NCI-H128 (cell line): Measurements from ENCODE around the gene SLC6A19.
"Not testable (repeated sequence)": the region's sequence is repeated elsewhere in the genome, so short reads cannot be mapped to it uniquely, and the experiment has no call there.

Experiments
- DNase-seq: peaks from one replicate; lab custom pipeline; 2025; ENCODE audit not compliant: unreplicated experiment; lab: John Stamatoyannopoulos, UW

The SLC6A19 gene

GRCh38 chr5:1261643-1262042 is 60.2 kb downstream of the SLC6A19 start:
- no peak for DNase-seq

- no peak for DNase-seq
Observed at GRCh38 chr5:1262381-1262780, 61.0 kb downstream of the SLC6A19 start.

DNA sequence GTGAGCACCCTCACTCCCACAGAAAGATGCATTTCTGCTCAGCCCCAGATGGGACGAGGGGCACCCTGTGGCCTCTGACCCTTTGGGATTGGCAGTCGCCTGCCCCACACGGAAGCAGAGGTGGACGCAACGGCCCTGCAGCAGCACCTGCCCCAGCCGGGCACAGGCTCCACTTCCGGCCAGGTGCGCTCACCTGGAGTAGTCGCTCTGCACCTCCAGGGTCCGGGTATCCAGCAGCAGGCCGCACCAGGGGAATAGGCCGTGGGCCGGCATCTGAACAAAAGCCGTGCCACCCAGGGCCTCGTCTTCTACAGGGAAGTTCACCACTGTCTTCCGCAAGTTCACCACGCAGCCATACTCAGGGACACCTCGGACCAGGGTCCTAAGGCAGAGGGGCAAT is 62.8 kb downstream of the SLC6A19 start:
- DNase-seq, result no peak

DNA sequence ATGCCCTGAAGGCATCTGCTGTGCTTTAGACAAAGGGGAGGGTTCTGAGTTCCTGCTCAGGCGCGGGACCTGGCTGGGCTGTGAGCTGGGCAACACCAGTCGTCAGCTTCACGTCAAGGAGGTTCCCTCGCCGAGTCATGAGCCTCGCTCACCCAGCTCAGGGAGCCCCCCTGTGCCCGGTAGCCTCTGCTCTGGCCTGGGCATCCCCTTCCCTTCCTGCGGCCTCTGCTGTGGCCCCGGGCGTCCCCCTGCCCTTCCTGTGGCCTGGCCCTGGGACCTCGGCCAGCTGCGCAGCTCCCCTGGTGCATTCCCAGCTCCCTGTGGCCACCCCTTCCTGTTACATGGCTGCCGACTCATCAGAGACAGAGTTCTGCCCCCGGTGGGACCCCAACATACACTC is 63.6 kb downstream of the SLC6A19 start:
- DNase-seq, result no peak

- DNase-seq, result no peak
Observed at GRCh38 chr5:1265461-1266455, 64.4 kb downstream of the SLC6A19 start.

DNA sequence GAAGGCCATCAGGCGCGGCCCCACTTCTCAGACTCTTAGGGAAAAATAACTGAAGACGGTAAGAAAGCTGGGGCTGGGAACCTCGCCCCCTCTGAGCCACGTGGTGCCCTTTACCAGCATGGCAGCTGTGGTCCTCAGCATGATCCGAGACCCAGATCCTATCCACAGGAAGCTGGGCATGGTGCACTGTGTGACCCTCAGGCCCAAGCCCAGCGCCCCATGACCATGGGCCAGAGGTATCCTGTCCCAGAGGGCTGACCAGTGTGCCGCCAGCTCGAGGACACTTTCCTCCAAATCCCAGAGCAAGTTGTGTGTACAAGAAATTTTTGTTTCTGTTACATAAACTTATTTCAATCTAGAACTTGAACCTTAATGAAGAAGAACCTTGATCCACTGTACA is 65.4 kb downstream of the SLC6A19 start:
- DNase-seq, result no peak

DNA sequence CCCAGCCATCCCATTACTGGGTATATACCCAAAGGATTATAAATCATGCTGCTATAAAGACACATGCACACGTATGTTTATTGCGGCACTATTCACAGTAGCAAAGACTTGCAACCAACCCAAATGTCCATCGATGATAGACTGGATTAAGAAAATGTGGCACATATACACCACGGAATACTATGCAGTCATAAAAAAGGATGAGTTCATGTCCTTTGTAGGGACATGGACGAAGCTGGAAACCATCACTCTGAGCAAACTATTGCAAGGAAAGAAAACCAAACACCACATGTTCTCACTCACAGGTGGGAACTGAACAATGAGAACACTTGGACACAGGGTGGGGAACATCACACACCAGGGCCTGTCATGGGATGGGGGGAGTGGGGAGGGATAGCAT is 66.1 kb downstream of the SLC6A19 start:
- not testable (repeated sequence) for DNase-seq

GRCh38 chr5:1268056-1268455 is 66.7 kb downstream of the SLC6A19 start:
- DNase-seq, result no peak

DNA sequence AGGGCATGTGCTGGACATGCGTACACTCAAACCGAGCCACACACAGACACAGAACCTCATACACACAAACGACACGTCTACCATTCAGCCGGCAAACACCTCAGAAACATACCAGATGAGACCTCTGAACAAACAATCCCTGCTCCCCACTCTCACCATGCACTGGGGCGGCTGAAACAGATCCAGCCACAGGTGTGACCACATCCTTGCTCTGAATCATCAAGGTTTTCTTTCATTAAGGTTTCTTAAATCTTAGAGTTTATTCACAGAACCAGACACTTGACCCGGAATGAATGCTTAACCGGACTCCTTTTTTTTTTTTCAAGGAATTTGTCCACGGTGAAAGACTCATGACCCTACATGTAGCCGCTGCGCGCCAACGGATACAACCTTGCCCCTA is 67.3 kb downstream of the SLC6A19 start:
- DNase-seq, result no peak

DNA sequence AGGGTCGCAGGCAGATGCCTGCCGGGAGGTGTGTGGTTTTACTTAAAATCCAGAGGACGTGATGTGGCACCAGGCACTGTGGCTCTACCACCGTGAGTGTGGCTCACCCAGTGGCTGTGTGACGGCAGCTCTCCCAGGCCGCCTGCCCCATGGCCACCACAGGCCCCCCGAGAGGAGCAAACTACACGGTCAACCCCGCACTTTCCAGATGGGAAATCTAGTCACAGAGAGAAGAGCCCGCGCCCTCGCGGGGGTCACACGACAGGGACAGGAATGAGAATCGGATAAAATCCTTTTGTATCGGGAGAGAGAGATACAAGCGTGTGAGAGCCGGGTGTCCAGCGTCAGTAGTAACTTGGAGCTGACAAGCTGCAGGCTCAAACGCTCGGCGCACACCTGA is 69.0 kb downstream of the SLC6A19 start:
- no peak for DNase-seq

DNA sequence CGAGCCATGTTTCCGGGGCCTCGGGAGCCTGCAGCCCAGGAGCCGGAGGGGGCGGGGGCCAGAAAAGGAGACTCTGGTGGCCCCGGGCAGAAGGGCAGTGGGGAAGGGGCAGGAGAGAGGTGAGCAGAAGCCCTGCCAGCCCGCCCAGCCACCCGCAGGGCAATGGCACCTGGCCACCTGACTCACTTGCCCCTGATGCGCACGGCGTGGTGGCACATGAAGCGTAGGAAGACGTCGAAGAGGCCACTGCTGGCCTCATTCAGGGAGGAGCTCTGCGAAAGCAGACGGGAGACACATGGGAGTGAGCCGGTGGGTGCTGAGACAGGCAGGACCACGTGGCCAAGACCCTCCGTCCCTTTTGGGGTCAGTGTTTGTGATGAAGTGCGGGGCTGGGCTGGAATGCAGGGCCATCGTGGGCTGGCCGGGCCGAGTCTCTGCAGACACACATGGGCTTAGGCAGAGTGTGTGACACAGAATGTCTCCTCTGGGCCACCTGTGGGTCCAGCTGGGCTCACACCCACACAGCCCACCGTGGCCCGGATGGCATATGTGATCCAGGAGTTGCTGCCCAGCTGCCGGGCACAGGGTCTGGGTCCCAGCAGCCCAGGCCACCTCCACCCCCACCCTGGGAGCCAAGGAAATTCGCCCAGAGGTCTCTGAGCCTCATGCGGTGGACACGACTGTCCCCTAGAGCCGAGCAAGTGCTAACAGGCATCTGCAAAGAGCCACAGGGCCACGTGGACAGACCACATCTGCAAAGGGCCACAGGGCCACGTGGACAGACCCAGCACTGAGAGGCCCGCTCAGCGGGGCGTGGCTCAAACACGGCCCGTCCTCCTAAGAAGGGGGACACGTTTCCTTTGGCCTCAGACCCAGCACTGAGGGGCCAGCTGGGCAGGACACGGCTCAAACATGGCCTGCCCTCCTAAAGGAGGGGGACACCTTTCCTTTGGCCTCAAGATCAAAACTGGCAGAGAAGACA is 69.8 kb downstream of the SLC6A19 start:
- DNase-seq, result no peak

GRCh38 chr5:1272201-1272600 is 70.8 kb downstream of the SLC6A19 start:
- no peak for DNase-seq

GRCh38 chr5:1273745-1274144 is 72.3 kb downstream of the SLC6A19 start:
- no peak for DNase-seq

DNA sequence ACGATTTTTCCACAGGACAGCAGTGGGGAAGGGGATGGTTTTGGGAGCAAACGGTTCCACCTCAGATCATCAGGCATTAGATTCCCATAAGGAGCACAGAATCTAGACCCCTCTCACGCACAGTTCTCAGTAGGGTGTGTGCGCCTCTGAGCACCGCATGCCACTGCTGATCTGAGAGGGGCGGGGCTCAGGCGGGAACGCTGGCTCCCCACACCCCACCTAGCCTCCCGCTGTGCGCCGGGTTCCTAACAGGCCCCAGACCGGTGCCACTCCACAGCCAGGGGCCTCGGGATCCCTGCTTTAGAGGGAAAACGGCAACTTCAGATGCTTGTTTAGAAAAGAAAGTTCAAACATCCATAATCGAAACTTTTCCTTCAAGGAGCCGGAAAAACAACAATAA is 73.1 kb downstream of the SLC6A19 start:
- DNase-seq, result no peak
